Activated gamma-delta T cell (primary cell): ENCODE results near the gene RUNX2.

ENCODE experiments used
- DNase-seq: peaks from one replicate; lab custom pipeline; 2025; lab: John Stamatoyannopoulos, UW

The RUNX2 gene

GRCh38 chr6:45434381-45434700 lies 106.2 kb downstream of the RUNX2 start:
- DNase-seq = no peak

- DNase-seq = no peak
Measured at GRCh38 chr6:45436544-45437438, 108.7 kb downstream of the RUNX2 start.

- no peak for DNase-seq
Measured at GRCh38 chr6:45437439-45437815, 109.3 kb downstream of the RUNX2 start.

- DNase-seq = no peak
Measured at GRCh38 chr6:45438151-45438550, 110.0 kb downstream of the RUNX2 start.

- no peak for DNase-seq
Measured at GRCh38 chr6:45438849-45439406, 110.8 kb downstream of the RUNX2 start.

- DNase-seq = no peak
Measured at GRCh38 chr6:45439459-45439858, 111.3 kb downstream of the RUNX2 start.

- DNase-seq = no peak
Measured at GRCh38 chr6:45439861-45440388, 111.8 kb downstream of the RUNX2 start.

GRCh38 chr6:45441851-45442453 lies 113.8 kb downstream of the RUNX2 start:
- no peak for DNase-seq

- DNase-seq = no peak
Measured at GRCh38 chr6:45442716-45443115, 114.6 kb downstream of the RUNX2 start.

GRCh38 chr6:45445364-45445748 lies 117.2 kb downstream of the RUNX2 start:
- DNase-seq = no peak

- no peak for DNase-seq
Measured at GRCh38 chr6:45445749-45446549, 117.8 kb downstream of the RUNX2 start.

- DNase-seq = no peak
Measured at GRCh38 chr6:45447005-45447404, 118.9 kb downstream of the RUNX2 start.

GRCh38 chr6:45447716-45448115 lies 119.6 kb downstream of the RUNX2 start:
- DNase-seq = no peak

- no peak for DNase-seq
Measured at GRCh38 chr6:45448417-45449389, 120.6 kb downstream of the RUNX2 start.

- no peak for DNase-seq
Measured at GRCh38 chr6:45450132-45450531, 122.0 kb downstream of the RUNX2 start.

- DNase-seq = no peak
Measured at GRCh38 chr6:45450831-45451230, 122.7 kb downstream of the RUNX2 start.

- no peak for DNase-seq
Measured at GRCh38 chr6:45454008-45454911, 126.1 kb downstream of the RUNX2 start.

- DNase-seq = no peak
Measured at GRCh38 chr6:45455408-45455807, 127.3 kb downstream of the RUNX2 start.

GRCh38 chr6:45457141-45457540 lies 129.0 kb downstream of the RUNX2 start:
- DNase-seq = no peak

GRCh38 chr6:45458672-45459071 lies 130.5 kb downstream of the RUNX2 start:
- DNase-seq = no peak
